Omental fat pad (tissue), 4 donors: ENCODE data around the gene EEF2. TPM values are rescaled to one million over a fixed set of nuclear protein-coding genes. Genes with fewer than 3 reads are reported as not detected.
"Not testable (repeated sequence)": the region's sequence is repeated elsewhere in the genome, so short reads cannot be mapped to it uniquely, and the experiment has no call there.

ENCODE experiments used
- ATAC-seq: fragments of 150-250 bp; one replicate; pipeline ENCODE4 v1.9.1; 2016; ENCODE audit warnings: mild to moderate bottlenecking, moderate library complexity; ENCODE audit not compliant: low FRiP score
- DNase-seq: peaks from one replicate; pipeline ENCODE4 v3.0.0-alpha.2; 2019; ENCODE audit warnings: low spot score
- CTCF ChIP-seq, 3 donors: fragments of 450-650 bp; IDR thresholded peaks; one replicate each; pipeline ENCODE4 v1.5.1; 2016 to 2017; ENCODE audit warnings: antibody characterized with exemption in 3 of 3, mild to moderate bottlenecking in 3 of 3, moderate library complexity in 2 of 3
- total RNA-seq, 4 donors: library from RNA; depleted of rRNA; stranded (reverse); fragments of >200 nt; gene quantifications; one replicate each; pipeline ENCODE4 v1.1.0, GENCODE V29; 2016

EEF2 gene
- total RNA-seq, 4 donors from 2014 or later: 1,922 to 2,283 (median 2,030) TPM

GRCh38 chr19:4014541-4015491 lies 29.6 kb upstream of the EEF2 start:
- no peak for DNase-seq
- ATAC-seq: no peak
- no peak for TF ChIP-seq CTCF (IDR thresholded peaks at IDR 0.05)

GRCh38 chr19:4013886-4014540 lies 28.8 kb upstream of the EEF2 start:
- no peak for DNase-seq
- ATAC-seq: no peak
- no peak for TF ChIP-seq CTCF (IDR thresholded peaks at IDR 0.05)

GRCh38 chr19:4012975-4013634 lies 27.8 kb upstream of the EEF2 start:
- DNase-seq (no peak), ATAC-seq (no peak)
- TF ChIP-seq CTCF (IDR thresholded peaks at IDR 0.05): no peak

- no peak for TF ChIP-seq CTCF (IDR thresholded peaks at IDR 0.05)
- ATAC-seq (no peak), DNase-seq (no peak)
These were observed 27.1 kb upstream of the EEF2 start for GRCh38 chr19:4012092-4012974.

GRCh38 chr19:4011430-4011829 lies 26.2 kb upstream of the EEF2 start:
- DNase-seq, ATAC-seq: not testable (repeated sequence)

- ATAC-seq (no peak), DNase-seq (no peak)
- TF ChIP-seq CTCF (IDR thresholded peaks at IDR 0.05): no peak
These were observed 25.5 kb upstream of the EEF2 start for GRCh38 chr19:4010808-4011110.
